Transverse colon (tissue), 4 donors: ENCODE results near the gene GSDME. TPM values are rescaled to one million over a fixed set of nuclear protein-coding genes. Genes with fewer than 3 reads are reported as not detected.

Experiments
- DNase-seq: peaks from one replicate; pipeline ENCODE4 v3.0.0-alpha.2; 2019
- H3K27ac ChIP-seq, 4 donors: fragments of 200-600 bp; sonication (generic); 2 replicates each; pipeline ENCODE4 v1.5.1; 2016 to 2018; ENCODE audit warnings: inconsistent platforms in 4 of 4
- H3K27me3 ChIP-seq: fragments of 200-600 bp; sonication (generic); 2 replicates; pipeline ENCODE4 v1.5.1; 2017; ENCODE audit warnings: inconsistent platforms
- H3K36me3 ChIP-seq, 4 donors: fragments of 200-600 bp; sonication (generic); 2 replicates each; pipeline ENCODE4 v1.5.1; 2017 to 2019; ENCODE audit warnings: inconsistent platforms in 4 of 4
- H3K4me1 ChIP-seq, 4 donors: fragments of 200-600 bp; sonication (generic); 2 replicates each; pipeline ENCODE4 v1.5.1; 2017 to 2020; ENCODE audit warnings: inconsistent platforms in 4 of 4
- H3K4me3 ChIP-seq, 4 donors: fragments of 200-600 bp; sonication (generic); 1 replicate in 1 of 4; 2 replicates in 3 of 4; pipeline versions ENCODE4 v1.5.1 to v1.6.1; 2017 to 2019; ENCODE audit warnings: inconsistent platforms in 4 of 4
- H3K9me3 ChIP-seq, 2 donors: fragments of 200-600 bp; sonication (generic); 2 replicates each; pipeline ENCODE4 v1.5.1; 2017 to 2019; ENCODE audit warnings: inconsistent platforms in 2 of 2
- CTCF ChIP-seq, 5 experiments: fragments of 200-600 bp in 3 of 5; fragments of 450-650 bp in 2 of 5; sonication (generic) in 3 of 5; IDR thresholded peaks; 1 replicate in 2 of 5; 2 replicates in 3 of 5; pipeline ENCODE4 v1.5.1; 2016 to 2017; ENCODE audit warnings: antibody characterized with exemption in 5 of 5, inconsistent platforms in 3 of 5, mild to moderate bottlenecking in 2 of 5, moderate library complexity in 1 of 5
- EP300 ChIP-seq: sonication (generic); formaldehyde crosslinking; IDR thresholded peaks from one replicate; pipeline ENCODE4 v1.6.1; 2017; ENCODE audit warnings: antibody characterized with exemption, low read depth
- POLR2A ChIP-seq: fragments of 450-650 bp; IDR thresholded peaks from one replicate; pipeline ENCODE4 v1.6.1; 2016; ENCODE audit warnings: antibody characterized with exemption, mild to moderate bottlenecking, moderate library complexity
- POLR2AphosphoS5 ChIP-seq, 3 donors: sonication (generic); formaldehyde crosslinking; IDR thresholded peaks; one replicate each; pipeline ENCODE4 v1.6.1; 2016; ENCODE audit warnings: antibody characterized with exemption in 3 of 3
- WGBS, 2 donors: methylation state at CpG; one replicate each; pipeline ENCODE4 v1.1.5; 2018; ENCODE audit warnings: low coverage in 1 of 2; 5-methylcytosine and 5-hydroxymethylcytosine counted together
- in situ Hi-C, 4 donors: fragments of 200-750 bp; cut with MboI; loops; one replicate each; pipeline versions ENCODE4 v1.15.0 to v1.15.1; 2017; ENCODE audit warnings: low sequenced_read_pairs in 3 of 4, low pct_ligation_motif_present in 1 of 4, low pct_unique_long_range_greater_than_20kb in 1 of 4
- intact Hi-C: fragments of 100-400 bp; cut with DNase I; formaldehyde crosslinking; loops from one replicate; pipeline ENCODE4 v1.15.1; 2023; ENCODE audit warnings: low total_unique reads
- total RNA-seq, 4 donors: library from RNA; depleted of rRNA; stranded (reverse); fragments of >200 nt; gene quantifications; one replicate each; pipeline ENCODE4 v1.1.0, GENCODE V29; 2016

Gene GSDME
- total RNA-seq, 4 donors from 2014 or later: 2.2 to 5.2 TPM; not detected in 2

DNA sequence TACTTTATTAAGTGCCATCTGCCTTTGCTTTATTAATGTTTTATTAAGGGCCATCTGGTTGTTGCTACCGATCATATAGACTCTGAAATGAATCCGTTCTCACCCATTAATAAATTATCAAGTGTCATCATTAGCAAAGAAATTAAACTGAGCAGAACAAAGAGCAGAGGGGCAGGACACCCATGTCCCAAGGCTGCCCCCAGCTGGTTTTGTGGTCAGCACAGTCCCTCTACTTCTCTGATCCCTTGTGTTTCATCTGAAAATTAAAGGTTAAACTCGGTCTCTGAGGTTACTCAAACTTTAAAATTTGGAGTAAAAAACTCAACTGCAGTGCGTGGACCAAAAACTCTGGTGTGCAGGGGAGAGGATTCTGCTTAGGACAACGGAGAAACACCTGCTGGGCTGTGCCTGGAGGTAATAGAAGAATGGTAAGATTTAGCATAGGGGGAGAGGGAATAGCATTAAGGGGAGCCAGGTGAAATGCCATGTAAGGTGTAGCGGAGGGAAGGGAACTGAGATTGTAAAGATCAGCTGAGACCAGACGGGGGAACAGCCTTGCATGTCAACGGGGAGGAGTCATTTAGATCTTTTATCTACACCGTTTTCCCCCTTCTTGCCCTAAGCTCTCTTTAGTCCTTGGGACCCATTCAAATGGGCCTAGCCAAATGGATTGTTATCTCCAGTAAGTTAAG is 10.8 kb upstream of the GSDME start:
- H3K9me3 ChIP-seq: no peaks in the 10 kb centered on the region
- no peak overlapping the region for H3K27ac ChIP-seq
- intact Hi-C loops (no loop called here), in situ Hi-C loops (no loop called here)
- peaks cover 10% of the 10 kb centered on the region for H3K27me3 ChIP-seq
- H3K36me3 ChIP-seq: no peaks in the 10 kb centered on the region
- no peak overlapping the region for H3K4me3 ChIP-seq
- no peak for DNase-seq
- WGBS, 2 donors: 80 to 84% methylated on average over 8 to 9 of the region's 9 CpGs
- no peak for TF ChIP-seq EP300
- no peak for TF ChIP-seq POLR2A
- no peak for TF ChIP-seq POLR2AphosphoS5 (IDR thresholded peaks at IDR 0.05)
- no peak for TF ChIP-seq CTCF (IDR thresholded peaks at IDR 0.05)
- no peaks in the 10 kb centered on the region for H3K4me1 ChIP-seq

DNA sequence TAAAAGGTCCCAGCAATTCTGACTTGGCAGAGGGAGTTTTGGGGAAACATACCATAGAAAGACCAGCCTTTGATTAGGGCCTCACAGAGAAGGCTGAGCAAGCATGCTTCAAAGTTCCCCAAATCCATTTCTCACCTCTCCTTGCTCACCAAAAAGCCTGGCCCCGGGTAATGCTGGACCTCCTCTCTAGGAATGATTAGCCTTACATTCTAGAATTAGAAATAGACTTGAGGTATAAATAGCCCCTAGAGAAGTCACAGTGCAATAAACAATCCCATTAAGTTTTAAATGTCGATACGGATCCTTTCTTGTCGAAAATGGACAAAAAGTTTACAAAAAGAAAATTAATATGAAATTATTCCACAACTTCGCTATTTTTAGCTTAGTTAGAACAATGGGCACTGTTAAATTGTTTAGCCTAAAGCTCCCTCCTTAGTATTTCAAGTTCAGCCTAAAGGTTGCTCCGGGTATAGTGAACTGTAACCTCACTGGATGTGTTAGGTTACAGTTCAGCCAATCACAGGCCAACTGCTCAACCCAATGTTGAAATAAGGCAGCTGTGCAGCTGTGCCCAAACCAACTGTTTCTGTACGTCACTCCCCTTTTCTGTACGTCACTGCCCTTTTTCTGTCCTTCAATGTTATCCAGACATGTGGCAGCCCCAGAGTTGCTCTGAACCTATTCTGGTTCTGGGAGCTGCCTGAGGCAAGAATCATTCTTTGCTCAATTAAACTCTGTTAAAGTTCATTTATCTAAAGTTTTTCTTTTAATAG is 7.9 kb upstream of the GSDME start:
- WGBS, 2 donors: 56 to 58% methylated on average over 8 of the region's 8 CpGs
- no peak for TF ChIP-seq POLR2A
- no peak for DNase-seq
- Histone ChIP-seq H3K36me3 (no peaks in the 10 kb centered on the region), H3K9me3 (no peaks in the 10 kb centered on the region), H3K27ac (no peak overlapping the region), H3K27me3 (peaks cover 28% of the 10 kb centered on the region), H3K4me1 (no peaks in the 10 kb centered on the region), H3K4me3 (no peak overlapping the region)
- intact Hi-C loops: no loop called here
- in situ Hi-C loops: no loop called here

DNA sequence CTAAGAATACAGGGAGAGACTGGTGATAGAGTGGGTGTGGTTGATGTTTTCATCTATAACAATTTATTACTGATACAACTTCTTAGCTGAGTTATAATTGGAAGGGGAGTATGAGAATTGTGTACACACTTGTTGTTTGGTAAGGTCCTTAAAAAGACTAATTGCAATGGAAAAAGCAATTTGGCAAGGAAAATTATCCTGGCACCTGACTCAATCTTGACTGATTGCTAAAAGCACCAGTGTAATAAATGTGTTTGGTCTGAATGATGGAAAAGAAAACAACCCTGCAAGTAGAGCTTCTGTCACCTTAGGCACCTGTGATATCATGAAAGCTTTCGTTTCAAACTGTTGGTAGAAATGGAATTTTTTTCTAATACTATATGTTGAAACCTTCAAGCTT is 6.7 kb upstream of the GSDME start:
- TF ChIP-seq POLR2A: no peak
- TF ChIP-seq CTCF (IDR thresholded peaks at IDR 0.05): no peak
- no peak for TF ChIP-seq POLR2AphosphoS5 (IDR thresholded peaks at IDR 0.05)
- no peak for TF ChIP-seq EP300
- no peaks in the 10 kb centered on the region for H3K9me3 ChIP-seq
- no peak overlapping the region for H3K27ac ChIP-seq
- H3K27me3 ChIP-seq: peaks cover 40% of the 10 kb centered on the region
- H3K4me1 ChIP-seq: no peaks in the 10 kb centered on the region
- in situ Hi-C loops (no loop called here), intact Hi-C loops (no loop called here)
- H3K36me3 ChIP-seq: no peaks in the 10 kb centered on the region
- no peak for DNase-seq
- WGBS, 2 donors: 33 to 50% methylated on average over 1 of the region's 1 CpG
- no peak overlapping the region for H3K4me3 ChIP-seq

DNA sequence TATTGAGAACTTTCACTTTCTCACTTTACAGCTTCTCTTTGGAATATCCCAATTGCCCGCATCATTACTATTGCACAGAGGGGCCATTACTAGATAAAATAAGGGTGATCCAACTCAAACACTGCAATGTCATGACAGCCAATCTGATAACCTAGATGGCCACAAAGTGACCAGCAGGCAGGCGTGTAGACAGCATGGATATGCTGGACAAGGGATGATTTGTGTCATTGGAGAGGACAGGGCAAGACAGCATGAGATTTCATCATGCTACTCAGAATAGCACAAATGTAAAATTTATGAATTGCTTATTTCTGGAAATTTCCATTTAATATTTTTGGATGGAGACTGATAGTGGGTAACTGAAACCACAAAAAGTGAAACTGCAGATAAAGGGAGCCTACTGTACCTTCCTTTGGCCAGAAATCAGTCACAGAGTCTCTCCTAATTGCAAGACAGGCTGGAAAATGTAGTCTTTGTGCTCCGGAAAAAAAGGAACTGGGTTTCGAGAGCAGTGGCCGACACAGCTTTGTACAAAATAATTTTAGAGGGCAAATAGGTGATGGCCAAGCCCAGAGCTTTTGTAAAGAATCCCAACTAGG is 6.1 kb upstream of the GSDME start:
- DNase-seq: no peak
- in situ Hi-C loops (no loop called here), intact Hi-C loops (no loop called here)
- Histone ChIP-seq H3K27ac (no peak overlapping the region), H3K9me3 (no peaks in the 10 kb centered on the region), H3K36me3 (no peaks in the 10 kb centered on the region), H3K4me1 (no peaks in the 10 kb centered on the region), H3K4me3 (no peak overlapping the region), H3K27me3 (peaks cover 46% of the 10 kb centered on the region)
- TF ChIP-seq CTCF (IDR thresholded peaks at IDR 0.05) (no peak), POLR2AphosphoS5 (IDR thresholded peaks at IDR 0.05) (no peak), POLR2A (no peak), EP300 (no peak)
- WGBS, 2 donors: 70 to 72% methylated on average over 3 to 5 of the region's 5 CpGs
